PC-3 (cell line): ENCODE results near the gene KLHL15. TPM values are rescaled to one million over a fixed set of nuclear protein-coding genes. Genes with fewer than 3 reads are reported as not detected.

Experiments used
- ATAC-seq: fragments of 200-7000 bp; cut with Tn5 transposase; 2 replicates; pipeline ENCODE4 v1.9.1; 2020; ENCODE audit warnings: mild to moderate bottlenecking, moderate library complexity
- BruUV-seq: library from RNA; stranded (reverse); fragments of 400-500 nt; replicated peaks from 2 replicates; lab custom pipeline; 2021; lab: Mats Ljungman, UMichigan
- CTCF ChIA-PET: fragments of 300-600 bp; sonication (Branson Sonifier 250); formaldehyde crosslinking; loops from one replicate; lab custom pipeline; 2022; ENCODE audit warnings: antibody characterized with exemption; lab: Charles Lee
- POLR2A ChIA-PET: fragments of 300-600 bp; sonication (Branson Sonifier 250); formaldehyde crosslinking; loops from one replicate; lab custom pipeline; 2022; ENCODE audit warnings: antibody characterized with exemption; ENCODE audit not compliant: unreplicated experiment; lab: Charles Lee
- DNase-seq: peaks from one replicate; pipeline ENCODE4 v3.0.0-alpha.2; 2015
- H2AFZ ChIP-seq: fragments of 300-600 bp; sonication (generic); 2 replicates; pipeline ENCODE4 v1.6.0; 2016; ENCODE audit warnings: antibody characterized with exemption, low read length
- H3F3A ChIP-seq: fragments of 300-600 bp; sonication (generic); one replicate; pipeline ENCODE4 v1.6.0; 2017; ENCODE audit warnings: antibody characterized with exemption, low read length, control low read depth, mild to moderate bottlenecking; ENCODE audit not compliant: unreplicated experiment
- H3K27ac ChIP-seq: fragments of 300-600 bp; sonication (generic); 2 replicates; pipeline ENCODE4 v1.5.1; 2016; ENCODE audit warnings: mild to moderate bottlenecking, low read length
- H3K27me3 ChIP-seq: fragments of 300-600 bp; sonication (generic); 2 replicates; pipeline ENCODE4 v1.6.1; 2016; ENCODE audit warnings: low read length, mixed read lengths
- H3K36me3 ChIP-seq: fragments of 300-600 bp; sonication (generic); 2 replicates; pipeline ENCODE4 v1.6.1; 2016; ENCODE audit warnings: low read depth, mixed run types, low read length, mixed read lengths
- H3K4me1 ChIP-seq: fragments of 300-600 bp; sonication (generic); 2 replicates; pipeline ENCODE4 v1.5.1; 2016; ENCODE audit warnings: low read length; ENCODE audit not compliant: insufficient read depth
- H3K4me2 ChIP-seq: fragments of 300-600 bp; sonication (generic); 2 replicates; pipeline ENCODE4 v1.6.0; 2016; ENCODE audit warnings: low read length
- H3K4me3 ChIP-seq: fragments of 300-600 bp; sonication (generic); 2 replicates; pipeline ENCODE4 v1.5.1; 2016; ENCODE audit warnings: mild to moderate bottlenecking, low read length, mixed read lengths
- H3K79me2 ChIP-seq: fragments of 300-600 bp; sonication (generic); 2 replicates; pipeline ENCODE4 v1.6.1; 2017; ENCODE audit warnings: low read length, mixed read lengths
- H3K9ac ChIP-seq: fragments of 300-600 bp; sonication (generic); 2 replicates; pipeline ENCODE4 v1.6.0; 2016; ENCODE audit warnings: mild to moderate bottlenecking, low read length
- H3K9me2 ChIP-seq: fragments of 300-600 bp; sonication (generic); replicated peaks from 2 replicates; pipeline ENCODE4 v1.6.1; 2016; ENCODE audit warnings: mixed run types, low read length, mixed read lengths
- H3K9me3 ChIP-seq: fragments of 300-600 bp; sonication (generic); 2 replicates; pipeline ENCODE4 v1.6.1; 2016; ENCODE audit warnings: low read length, mixed read lengths
- H4K20me1 ChIP-seq: fragments of 300-600 bp; sonication (generic); 2 replicates; pipeline ENCODE4 v1.6.1; 2016; ENCODE audit warnings: low read length, mixed read lengths
- CTCF ChIP-seq: fragments of 300-600 bp; sonication (generic); conservative IDR thresholded peaks from 2 replicates; pipeline ENCODE4 v1.5.1; 2017; ENCODE audit warnings: antibody characterized with exemption, low read depth, mild to moderate bottlenecking, low read length
- EZH2 ChIP-seq: fragments of 300-600 bp; sonication (generic); IDR thresholded peaks from one replicate; pipeline ENCODE4 v1.6.1; 2017; ENCODE audit warnings: antibody characterized with exemption, mild to moderate bottlenecking, low read length; ENCODE audit not compliant: unreplicated experiment
- EZH2phosphoT487 ChIP-seq: fragments of 300-600 bp; sonication (generic); IDR thresholded peaks from 2 replicates; pipeline ENCODE4 v1.6.1; 2018; ENCODE audit warnings: mild to moderate bottlenecking, antibody characterized with exemption, low read length, borderline replicate concordance
- intact Hi-C: fragments of 100-400 bp; cut with micrococcal nuclease; formaldehyde crosslinking; loops from 2 replicates; pipeline ENCODE4 v1.9.0; 2023
- total RNA-seq: library from RNA; depleted of rRNA; stranded (reverse); fragments of >200 nt; gene quantifications from 2 replicates; pipeline ENCODE4 v1.2.3, GENCODE V29; 2014

The KLHL15 gene
- total RNA-seq, 1 experiment from 2014 or later = 8.5 TPM

- ChIA-PET CTCF (no interaction called here), POLR2A (no interaction called here)
- Histone ChIP-seq H3K4me2 (no peak overlapping the region), H3K9me2 (no peaks in the 10 kb centered on the region), H3K9me3 (no peaks in the 10 kb centered on the region), H2AFZ (no peak overlapping the region), H3K79me2 (no peaks in the 10 kb centered on the region), H3F3A (no peaks in the 10 kb centered on the region), H3K27ac (no peak overlapping the region), H3K9ac (no peak overlapping the region), H3K27me3 (no peaks in the 10 kb centered on the region), H4K20me1 (no peaks in the 10 kb centered on the region), H3K36me3 (no peaks in the 10 kb centered on the region), H3K4me1 (no peaks in the 10 kb centered on the region), H3K4me3 (no peak overlapping the region)
- ATAC-seq = no peak
- no peak for TF ChIP-seq CTCF
- no peak for TF ChIP-seq EZH2
- TF ChIP-seq EZH2phosphoT487 = no peak
- no peak for DNase-seq
- intact Hi-C loops = loop anchor here (10.0 kb wide), 1 partner anchor 86 kb away; the partner anchor contains the start of gene KLHL15
- no TSS peak for BruUV-seq
Observed at GRCh38 chrX:23938690-23939089, 88.3 kb downstream of the KLHL15 start.

- Histone ChIP-seq H3F3A (no peaks in the 10 kb centered on the region), H3K79me2 (no peaks in the 10 kb centered on the region), H4K20me1 (no peaks in the 10 kb centered on the region), H3K4me1 (no peaks in the 10 kb centered on the region), H3K9me3 (no peaks in the 10 kb centered on the region), H3K27me3 (no peaks in the 10 kb centered on the region), H2AFZ (no peak overlapping the region), H3K9me2 (no peaks in the 10 kb centered on the region), H3K36me3 (no peaks in the 10 kb centered on the region), H3K4me2 (no peak overlapping the region), H3K9ac (no peak overlapping the region), H3K4me3 (no peak overlapping the region), H3K27ac (no peak overlapping the region)
- CTCF ChIA-PET = no interaction called here
- intact Hi-C loops = loop anchor here (10.0 kb wide), 1 partner anchor 88 kb away; the partner anchor contains the start of gene KLHL15
- DNase-seq = no peak
- no peak for TF ChIP-seq CTCF
- no peak for TF ChIP-seq EZH2phosphoT487
- TF ChIP-seq EZH2 = no peak
- BruUV-seq = no TSS peak
- ATAC-seq = no peak
- POLR2A ChIA-PET = no interaction called here
Observed at GRCh38 chrX:23937100-23937499, 89.9 kb downstream of the KLHL15 start.

GRCh38 chrX:23936180-23936579 is 90.8 kb downstream of the KLHL15 start:
- H3K36me3 ChIP-seq = no peaks in the 10 kb centered on the region
- no peaks in the 10 kb centered on the region for H3K9me2 ChIP-seq
- no peak overlapping the region for H2AFZ ChIP-seq
- no peak for TF ChIP-seq EZH2phosphoT487
- no peak for TF ChIP-seq CTCF
- no peak for TF ChIP-seq EZH2
- DNase-seq = no peak
- no peaks in the 10 kb centered on the region for H3K9me3 ChIP-seq
- intact Hi-C loops = loop anchor here (10.0 kb wide), 1 partner anchor 89 kb away; the partner anchor contains the start of gene KLHL15
- no peak for ATAC-seq
- peaks cover 5% of the 10 kb centered on the region for H3K4me1 ChIP-seq
- H4K20me1 ChIP-seq = no peaks in the 10 kb centered on the region
- H3K27ac ChIP-seq = no peak overlapping the region
- no TSS peak for BruUV-seq
- no peak overlapping the region for H3K4me3 ChIP-seq
- H3K27me3 ChIP-seq = no peaks in the 10 kb centered on the region
- no peak overlapping the region for H3K9ac ChIP-seq
- CTCF ChIA-PET = interaction anchor here (1.5 kb wide), 1 partner anchor 118 kb away, joined by 3 read pairs; no protein-coding TSS in a partner anchor
- H3K79me2 ChIP-seq = no peaks in the 10 kb centered on the region
- no peaks in the 10 kb centered on the region for H3F3A ChIP-seq
- POLR2A ChIA-PET = no interaction called here
- H3K4me2 ChIP-seq = no peak overlapping the region
